NOMO-1 (cell line): Measurements from ENCODE around the gene MVD.

Source experiments
- DNase-seq, 2 experiments: peaks; one replicate each; lab custom pipeline; 2025; ENCODE audit not compliant: unreplicated experiment in 2 of 2; lab: John Stamatoyannopoulos, UW

The MVD gene

DNA sequence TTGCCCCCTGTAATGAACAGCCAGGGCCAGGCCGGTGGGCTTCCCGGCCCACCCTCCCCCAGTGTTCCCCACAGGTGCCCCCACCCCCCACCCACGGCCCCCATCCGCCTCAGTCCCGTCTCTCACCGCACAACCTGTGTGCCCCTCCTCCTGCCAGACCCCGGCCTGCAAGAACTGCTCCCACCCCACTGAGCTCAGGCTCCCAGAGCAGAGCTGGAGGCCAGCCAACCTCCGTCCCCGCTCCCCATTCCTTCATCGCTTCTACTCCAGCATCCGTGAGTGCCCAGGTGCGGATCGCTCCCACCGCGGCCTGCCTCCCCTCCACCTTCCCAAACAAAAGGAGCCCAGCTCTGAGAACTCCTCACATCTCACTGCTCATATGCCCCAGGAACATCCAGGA is 4.2 kb downstream of the MVD start:
- DNase-seq: no peak

DNA sequence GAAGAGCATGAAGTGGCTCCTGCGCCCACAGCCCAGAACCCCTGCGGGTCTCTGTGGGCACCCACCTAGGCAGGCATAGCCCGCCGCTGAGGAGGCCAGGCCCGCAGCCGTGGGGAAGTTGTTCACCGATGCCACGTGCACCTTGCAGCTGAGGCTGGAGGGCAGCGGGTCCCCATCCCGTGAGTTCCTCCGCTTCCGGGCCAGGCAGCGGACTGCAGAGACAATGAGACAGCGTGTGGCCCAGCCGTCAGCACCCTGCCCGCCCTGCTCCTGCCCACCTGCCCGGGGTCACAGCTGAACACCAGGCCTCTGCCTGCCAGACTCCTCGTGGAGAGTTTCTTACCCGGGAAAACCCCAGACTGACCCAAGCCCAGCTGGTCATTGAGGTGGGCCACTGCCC is 5.5 kb downstream of the MVD start:
- DNase-seq: no peak

DNA sequence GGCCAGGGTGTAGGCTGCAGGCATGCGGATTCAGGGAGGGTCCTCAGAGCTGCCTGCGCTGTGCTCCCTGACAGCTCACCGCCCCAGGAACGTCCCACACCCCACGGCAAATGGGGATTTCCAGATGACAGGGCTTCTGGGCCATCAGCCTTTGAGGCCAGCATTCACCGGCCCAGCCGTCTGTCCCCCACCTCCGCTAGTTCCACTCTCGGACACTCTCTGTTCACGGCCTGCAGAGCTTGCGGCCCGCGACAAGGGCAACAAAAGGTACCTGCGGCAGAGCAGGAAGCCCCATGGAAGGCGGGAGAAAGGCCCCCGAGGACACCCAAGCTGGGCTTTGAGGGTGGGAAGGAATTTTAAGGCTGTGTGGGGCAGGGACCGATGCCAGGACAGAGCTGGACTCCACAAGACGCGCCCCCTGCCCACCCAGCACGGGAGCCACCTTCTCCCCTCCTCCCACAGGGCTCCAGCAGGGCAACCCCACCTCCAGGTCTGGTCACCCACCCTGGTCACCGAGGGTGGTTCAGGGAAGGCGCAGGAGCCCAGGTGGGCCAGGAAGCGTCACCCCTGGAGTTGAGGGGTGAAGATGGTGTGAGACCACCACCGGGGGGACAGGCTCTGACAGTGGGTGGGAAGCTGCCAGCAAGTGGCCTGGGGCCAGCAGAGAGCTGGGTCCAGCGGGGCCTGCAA is 6.5 kb downstream of the MVD start:
- no peak for DNase-seq

DNA sequence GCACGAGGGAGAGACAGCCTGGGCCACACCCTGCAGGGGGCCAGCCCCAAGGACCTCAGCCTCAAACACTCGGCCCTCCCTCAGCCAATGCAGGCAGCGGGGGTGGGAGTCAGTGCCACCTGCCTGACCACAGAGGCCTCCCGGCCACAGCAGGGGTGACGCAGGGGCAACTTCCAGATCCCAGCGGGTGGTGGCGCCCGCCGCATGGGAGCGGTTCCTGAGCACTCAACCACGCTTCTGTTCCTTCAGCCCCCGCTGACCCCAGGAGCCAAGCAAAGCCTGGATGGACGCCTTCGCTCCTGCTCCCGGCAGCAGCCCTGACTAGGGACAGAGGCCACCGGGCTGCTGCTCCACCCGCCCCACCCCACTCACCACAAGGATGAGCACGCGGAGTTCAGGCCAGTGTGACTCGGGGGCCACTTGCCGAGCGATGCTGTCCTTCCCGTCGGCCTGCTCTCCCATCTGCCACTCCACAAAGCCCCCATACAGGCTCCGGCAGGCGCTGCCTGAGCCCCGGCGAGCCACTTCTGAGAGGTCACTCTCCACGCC is 7.1 kb downstream of the MVD start:
- DNase-seq: no peak

DNA sequence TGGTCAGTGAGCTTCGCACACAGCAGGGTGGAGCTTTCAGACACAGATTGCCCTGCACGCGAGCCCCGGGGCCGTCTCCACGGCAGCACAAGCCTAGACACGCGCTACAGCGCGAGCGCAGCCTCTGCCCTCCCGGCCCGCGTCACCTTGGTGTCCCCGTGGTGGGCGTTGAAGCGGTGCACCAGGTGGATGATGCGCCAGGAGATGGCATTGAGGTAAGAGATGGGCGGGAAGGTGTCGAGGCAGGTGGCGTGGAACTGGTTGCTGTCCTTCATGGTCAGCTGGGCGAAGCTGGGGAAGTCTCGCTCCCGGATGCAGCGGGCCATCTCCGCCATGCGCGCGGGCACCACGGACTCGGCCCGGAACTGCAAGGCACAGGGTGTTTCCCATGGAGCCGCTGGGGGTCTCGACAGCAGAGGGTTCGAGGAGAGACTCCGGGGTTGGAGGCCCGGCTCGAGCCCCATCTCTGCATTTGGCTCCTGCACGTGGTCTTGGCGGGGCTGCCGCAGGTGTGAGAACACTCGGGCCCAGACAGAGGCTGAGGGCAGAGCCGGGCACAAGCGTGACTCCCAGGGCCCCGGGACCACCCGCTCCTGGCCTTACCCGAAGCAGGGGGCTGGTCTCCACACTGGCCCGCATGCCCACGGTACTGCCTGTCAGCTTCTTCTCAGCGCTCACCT is 7.7 kb downstream of the MVD start:
- no peak for DNase-seq

DNA sequence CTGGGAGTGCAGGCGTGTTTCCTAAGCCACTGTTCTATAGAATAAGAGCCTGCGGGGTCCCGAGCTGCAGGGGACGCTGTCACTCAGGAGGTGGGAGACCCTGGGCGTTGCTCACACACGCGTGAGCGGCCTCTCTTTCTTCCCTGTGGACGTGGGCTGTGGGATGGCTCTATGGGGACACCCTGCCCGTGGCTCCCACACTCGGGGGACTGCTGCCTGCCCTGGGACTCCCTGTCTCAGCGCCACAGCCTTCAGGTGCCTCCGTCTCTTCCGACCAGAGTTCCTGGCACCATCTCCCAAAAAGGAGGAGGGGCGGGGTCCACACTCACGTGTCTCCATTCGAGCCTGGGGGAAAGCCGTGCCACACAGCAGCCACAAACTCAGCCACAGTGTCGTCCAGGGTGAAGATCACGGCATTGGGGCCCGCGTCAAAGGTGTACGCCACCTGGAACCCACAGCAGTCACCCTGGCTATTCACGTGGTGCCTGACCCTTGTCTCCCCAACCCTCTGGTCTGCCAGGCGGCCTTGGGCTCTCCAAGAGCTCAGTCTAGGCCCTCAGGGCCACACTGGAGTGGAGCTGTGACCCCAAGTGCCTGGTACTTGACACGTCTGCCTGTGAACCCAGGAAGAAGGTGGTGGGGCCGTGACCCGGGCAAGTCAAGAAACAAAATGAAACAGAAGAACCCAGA is 8.4 kb downstream of the MVD start:
- no peak for DNase-seq

DNA sequence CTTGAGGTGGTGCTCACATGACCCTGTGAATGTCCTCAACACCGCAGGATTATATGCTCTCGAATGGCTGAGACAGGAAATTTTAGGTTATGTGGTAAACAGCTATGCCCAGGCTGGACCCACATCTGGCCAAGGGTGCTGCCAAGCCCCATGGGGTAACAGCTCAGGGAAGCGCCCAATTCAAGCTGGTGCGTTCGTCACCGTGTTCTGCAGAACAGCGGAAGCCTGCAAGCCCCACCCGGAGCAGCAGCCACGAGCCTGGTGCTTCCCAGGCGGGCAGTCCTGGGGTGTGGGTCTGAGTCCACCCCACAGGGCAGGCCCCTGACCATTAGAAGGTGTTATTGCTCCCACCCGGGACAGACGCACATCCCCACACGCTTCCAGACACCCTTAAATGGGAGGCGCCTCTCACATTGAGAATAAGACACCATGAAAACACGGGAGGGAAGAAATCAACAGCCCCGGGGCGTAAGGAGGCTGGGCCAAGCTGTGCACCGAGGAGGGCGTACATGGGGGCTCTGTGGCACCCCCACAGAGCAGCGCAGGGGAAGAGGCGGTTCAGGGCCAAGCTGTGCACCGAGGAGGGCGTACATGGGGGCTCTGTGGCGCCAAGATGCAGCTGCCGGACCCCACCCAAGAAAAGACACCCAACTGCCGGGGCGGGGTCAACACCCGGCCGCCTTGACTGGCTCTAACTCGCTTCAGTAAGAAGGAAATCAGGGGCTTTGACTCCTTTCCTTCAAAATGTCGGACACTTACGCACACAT is 9.1 kb downstream of the MVD start:
- no peak for DNase-seq

DNA sequence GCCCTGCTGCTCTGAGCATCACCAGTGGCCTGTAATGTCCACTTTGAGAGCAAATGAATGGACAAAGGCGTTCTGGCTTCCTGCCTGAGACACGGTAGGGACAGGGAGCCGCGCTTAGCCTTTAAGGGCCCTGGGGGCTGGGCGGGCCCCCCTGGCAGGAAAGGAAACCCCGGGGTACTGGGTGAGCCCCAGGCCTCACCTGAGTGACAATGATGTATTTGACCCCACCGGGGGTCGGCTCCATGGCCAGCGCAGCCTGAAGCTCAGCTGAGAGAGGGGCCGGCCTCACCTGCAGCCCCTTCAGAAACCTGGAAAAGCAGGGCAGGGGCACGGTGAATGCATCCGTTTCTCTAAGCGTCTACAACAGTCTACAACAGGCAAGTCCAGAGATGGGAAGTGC is 9.8 kb downstream of the MVD start:
- DNase-seq: no peak

DNA sequence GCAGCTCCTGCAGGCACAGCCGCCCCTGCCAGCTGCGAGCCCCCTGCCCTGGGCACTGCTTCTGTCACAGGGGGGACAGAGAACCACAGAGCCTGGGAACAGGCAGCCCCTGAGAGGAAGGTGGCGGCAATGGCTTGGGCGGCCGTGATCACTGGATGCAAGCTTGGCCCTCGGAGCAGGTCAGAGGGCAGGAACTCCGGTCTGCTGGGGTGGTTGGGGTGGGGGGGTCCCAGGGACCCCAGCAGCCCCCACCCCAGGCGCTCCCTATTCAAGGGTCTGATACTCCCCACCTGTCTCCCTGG is 10.2 kb downstream of the MVD start:
- no peak for DNase-seq

DNA sequence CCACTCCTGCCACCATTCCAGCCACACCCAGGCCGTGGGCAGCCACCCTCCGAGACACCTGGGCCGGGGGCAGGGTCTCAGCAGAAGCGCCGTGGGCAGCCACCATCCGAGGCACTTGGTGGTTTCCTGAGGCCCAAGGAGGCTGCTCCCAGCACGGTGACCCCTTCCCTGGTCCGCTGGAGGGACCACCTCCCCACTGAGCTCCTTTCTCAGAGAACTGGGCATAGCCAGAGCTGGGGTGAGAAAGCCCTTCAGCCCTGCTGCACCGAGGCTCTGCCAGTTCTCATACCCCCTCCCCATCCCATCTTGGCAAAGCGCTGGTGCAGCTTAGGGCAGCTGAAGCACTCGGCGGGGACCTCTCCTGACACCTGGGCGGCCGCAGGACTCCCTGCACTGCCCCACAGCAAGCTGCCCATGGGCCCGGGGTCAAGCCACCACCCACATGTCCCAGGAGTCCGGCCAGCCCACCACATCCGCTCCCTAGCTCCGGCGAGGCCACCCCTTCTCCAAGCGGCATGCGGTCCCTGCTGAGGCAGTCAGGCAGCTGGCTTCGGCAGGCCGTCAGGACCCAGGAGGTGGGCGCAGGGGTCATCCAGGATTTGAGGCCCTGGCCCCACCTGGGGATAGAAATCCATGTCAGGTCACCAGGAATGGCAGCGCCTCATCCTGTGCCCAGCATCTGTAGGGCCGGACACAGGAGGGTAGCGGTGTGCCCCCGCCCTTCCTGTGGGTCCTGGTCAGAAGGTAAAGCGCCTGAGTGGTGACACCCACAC is 10.7 kb downstream of the MVD start:
- DNase-seq: no peak

DNA sequence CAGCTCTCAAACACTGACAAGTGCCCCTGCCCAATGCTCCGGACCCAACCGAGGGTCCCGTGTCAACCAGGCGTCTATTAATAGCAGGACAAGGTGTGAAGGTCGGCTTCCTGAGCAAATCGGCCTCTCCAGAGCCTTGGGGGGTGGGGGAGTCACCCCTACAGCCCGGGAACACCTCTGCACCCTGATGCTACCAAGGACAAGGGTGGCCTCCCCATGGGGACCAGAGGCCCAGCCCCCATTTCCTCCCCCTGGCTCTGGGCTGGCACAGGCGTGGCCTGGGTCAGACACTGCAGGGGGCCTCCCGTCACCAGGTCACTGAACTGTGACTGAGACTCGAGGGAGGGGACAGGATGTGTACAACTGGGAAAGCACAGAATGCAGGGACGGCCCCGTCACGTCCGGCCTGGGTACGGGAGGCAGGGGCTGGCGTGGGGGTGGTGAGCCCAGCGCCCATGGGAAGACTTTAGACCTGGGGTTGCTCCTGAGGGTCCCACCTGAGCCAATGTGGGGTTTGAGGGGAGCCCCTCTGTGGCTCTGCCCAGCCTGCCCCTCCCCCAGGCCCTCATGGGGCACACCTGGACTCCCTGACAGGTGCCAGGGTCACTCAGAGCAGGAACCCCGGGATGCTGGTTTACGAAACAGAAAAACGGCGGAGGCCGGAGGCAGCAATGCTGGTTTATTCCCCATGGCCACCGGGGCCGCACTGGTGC is 11.5 kb downstream of the MVD start:
- peak in 1 of 2 experiments; percentile 25 for DNase-seq

DNA sequence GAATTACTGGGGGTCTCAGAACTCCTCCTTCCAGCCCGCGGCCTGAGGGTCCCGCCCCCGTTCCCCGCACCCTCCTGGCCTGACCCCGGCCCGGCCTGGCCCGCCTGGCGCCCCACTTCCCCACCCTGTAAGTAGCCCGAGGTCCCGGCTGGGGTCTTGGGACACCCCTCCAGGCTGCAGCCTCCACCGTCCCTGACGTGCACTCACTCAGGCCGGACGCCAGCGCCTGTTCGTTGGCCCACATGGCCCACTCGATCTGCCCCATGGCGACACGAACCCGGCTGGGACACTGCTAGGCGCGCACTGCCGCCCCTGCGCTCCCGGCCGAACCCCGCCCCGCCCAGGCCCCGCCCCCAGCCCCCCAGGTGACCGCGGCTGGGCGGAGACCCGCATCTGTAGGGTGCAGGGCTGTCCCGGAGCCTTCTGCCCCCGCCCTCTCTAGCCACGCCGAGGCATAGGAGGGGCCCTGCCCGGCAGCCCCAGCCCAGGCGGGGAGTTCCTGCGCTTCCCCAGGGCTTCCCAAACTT is 12.1 kb downstream of the MVD start, which contains the start of gene CYBA:
CYBA (minus strand) TSS at position 305 of the 527 bp plus-strand sequence; CDS start at position 265, 40 bp downstream.
- DNase-seq: peak; percentile 80 to 85

DNA sequence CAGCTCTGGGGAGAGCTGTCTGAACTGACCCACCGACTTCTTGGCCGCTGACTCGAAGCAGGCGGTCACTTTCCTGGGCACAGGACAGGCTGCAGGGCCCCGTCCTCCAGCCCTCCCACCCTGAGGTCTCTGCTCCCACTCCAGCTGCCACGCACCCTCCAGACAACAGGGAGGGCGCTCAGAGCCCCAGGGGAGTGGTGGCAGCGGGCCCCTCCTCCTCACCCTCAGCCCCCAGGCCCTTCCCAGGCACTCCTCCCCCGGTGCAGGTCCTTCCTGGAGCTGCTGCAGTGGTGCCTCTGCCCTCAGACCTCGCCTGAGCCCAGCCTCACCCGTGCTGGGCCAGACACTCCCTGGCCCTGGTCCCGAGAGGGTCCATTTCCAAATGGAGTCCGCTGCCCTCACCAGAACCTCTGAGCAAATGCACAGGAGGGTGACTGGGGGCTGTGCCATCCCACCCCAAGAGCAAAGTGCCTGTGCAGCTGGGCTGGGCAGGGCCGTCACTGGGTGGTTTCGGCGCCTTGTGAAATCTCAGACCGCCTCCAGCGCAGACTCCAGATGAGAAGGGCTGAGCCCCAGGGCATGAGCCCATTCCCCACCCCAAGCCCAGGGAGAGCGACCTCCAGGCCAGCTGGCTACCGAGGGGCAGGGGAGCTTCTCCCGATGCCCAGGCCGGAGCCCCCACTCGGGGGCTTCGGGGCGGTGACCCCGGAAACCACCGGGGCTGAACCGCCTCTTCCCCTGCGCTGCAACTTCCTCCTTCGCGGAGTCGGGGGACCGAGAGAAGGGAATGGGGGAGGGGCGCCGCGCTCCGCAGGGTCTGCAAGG is 12.8 kb downstream of the MVD start:
- peak; percentile 58 to 59 for DNase-seq

DNA sequence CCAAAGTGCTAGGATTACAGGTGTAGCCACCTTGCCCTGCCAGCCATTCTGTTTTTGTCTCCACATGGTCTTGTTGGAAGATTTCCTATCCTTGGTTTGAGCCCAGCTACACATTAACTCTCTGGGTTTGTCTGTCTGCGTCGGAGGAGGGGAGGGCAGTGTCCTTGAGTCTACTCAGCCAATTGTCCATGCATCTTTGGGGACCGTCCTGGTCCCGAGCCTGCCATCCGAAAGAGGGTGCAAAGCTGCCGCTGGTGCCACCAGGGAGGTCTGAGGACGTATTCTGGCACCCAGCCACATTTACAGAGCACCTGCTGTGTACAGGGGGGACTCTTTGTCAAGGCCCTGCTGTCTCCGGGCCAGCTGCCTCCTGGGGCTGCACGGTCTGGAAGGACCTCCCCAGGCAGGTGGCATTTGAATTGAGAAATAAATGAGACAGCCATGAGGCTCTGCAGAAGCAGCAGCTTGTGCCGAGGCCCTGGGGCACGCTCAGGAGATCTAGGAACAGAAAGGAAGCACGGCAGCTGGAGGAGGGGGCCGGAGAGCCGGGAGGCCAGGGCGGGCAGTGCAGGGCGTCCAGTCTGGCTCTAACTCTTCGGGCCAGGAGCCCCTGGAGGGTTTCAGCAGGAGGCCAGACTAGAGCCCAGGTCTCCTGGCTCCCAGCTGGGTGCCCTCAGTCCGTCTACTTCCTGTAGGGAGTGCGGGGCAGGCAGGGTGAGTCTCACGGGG is 13.5 kb downstream of the MVD start:
- no peak for DNase-seq

DNA sequence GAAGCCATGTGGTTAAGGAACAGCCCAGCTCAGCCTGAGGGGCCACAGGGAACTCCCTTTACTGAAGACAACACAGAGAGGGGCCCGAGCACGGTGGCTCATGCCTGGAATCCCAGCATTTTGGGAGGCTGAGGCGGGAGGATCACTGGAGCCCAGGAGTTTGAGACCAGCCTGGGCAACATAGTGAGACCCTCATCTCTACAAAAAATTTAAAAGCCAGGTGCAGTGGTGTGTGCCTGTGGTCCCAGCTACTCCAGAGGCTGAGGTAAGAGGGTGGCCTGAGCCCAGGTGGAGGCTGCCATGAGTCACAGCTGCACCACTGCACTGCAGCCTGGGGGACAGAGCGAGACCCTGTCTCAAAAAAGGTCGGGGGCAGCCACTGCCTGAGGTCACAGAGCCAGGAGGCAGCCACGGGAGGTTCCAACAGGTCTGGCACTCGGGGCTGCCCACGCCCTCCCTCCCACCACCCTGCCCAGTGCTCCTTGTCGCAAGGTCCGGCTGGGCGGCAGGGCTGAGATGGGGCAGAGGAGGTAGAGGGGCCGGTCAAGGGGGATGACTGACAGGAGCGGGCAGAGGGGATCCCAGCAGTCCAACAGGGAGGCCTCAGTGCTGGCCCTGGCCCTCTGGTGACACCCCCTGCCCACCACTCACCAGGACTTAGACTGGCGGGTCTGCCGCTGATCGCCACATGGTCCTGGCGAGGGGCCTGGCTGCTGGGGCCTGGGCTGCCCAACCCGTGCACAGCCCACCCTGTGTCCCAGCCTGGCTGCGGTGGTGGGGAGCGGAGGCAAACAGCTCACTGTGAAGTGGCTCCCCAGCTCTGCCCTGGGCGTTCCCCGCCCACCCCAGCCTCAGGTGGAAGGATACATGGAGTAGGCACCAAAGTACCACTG is 15.5 kb downstream of the MVD start:
- no peak for DNase-seq

DNA sequence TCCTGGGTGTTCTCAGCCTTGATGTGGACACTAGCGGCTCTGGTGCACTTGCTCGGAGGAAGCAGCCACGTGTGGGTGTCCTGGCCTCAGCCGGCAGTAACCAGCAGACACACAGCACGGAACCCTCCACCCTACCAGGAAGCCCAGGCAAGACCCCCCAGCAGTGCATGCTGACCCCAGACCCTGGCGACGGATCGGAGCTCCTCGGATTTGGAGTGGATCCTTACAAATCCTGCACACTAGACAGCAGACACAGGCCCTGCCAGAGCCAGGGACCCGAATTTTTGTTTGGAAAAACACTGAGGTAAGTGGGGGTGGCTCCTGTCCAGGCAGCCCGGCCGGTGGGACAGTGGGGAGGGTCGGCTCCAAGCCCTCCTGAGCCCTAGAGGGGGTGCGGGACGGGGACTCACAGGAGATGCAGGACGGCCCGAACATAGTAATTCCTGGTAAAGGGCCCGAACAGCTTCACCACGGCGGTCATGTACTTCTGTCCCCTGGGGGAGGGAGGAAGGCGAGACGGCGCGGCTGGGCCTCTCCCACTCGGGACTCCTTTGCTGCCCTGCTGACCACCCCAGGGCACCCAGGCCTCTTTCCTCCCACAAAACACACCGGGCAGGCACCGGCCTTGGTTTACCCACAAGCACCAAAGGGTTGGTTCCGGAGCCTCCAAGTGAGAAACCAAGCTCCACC is 16.4 kb downstream of the MVD start:
- no peak for DNase-seq
